OCI-LY7 (cell line): Measurements from ENCODE around the gene DHRS7C. TPM values are rescaled to one million over a fixed set of nuclear protein-coding genes. Genes with fewer than 3 reads are reported as not detected.

Experiments used
- BruUV-seq: library from RNA; stranded (reverse); fragments of 400-500 nt; replicated peaks from 2 replicates; lab custom pipeline; 2021; lab: Mats Ljungman, UMichigan
- CTCF ChIA-PET: fragments of 300-600 bp; sonication (Branson Sonifier 250); formaldehyde crosslinking; loops from one replicate; lab custom pipeline; 2022; ENCODE audit warnings: antibody characterized with exemption; ENCODE audit not compliant: unreplicated experiment; lab: Charles Lee
- POLR2A ChIA-PET: fragments of 300-600 bp; sonication (Branson Sonifier 250); formaldehyde crosslinking; loops from one replicate; lab custom pipeline; 2022; ENCODE audit warnings: antibody characterized with exemption; lab: Charles Lee
- DNase-seq: peaks from one replicate; pipeline ENCODE4 v3.0.0-alpha.2; 2015; ENCODE audit warnings: low spot score
- H2AFZ ChIP-seq: fragments of 200-600 bp; sonication (generic), shearing (Covaris generic); 2 replicates; pipeline ENCODE4 v1.6.1; 2014; ENCODE audit warnings: mild to moderate bottlenecking, antibody characterized with exemption, low read length, moderate library complexity
- H3K27ac ChIP-seq: fragments of 200-600 bp; sonication (generic); 2 replicates; pipeline ENCODE4 v1.5.1; 2014; ENCODE audit warnings: mixed run types, low read depth, mild to moderate bottlenecking, moderate library complexity, low read length, inconsistent platforms; ENCODE audit not compliant: poor library complexity, severe bottlenecking
- H3K36me3 ChIP-seq: fragments of 200-600 bp; sonication (generic); 2 replicates; pipeline ENCODE4 v1.6.1; 2014; ENCODE audit warnings: mild to moderate bottlenecking, antibody characterized with exemption, low read length, moderate library complexity, mixed read lengths; ENCODE audit not compliant: insufficient read depth
- H3K4me1 ChIP-seq: fragments of 200-600 bp; sonication (generic); 2 replicates; pipeline ENCODE4 v1.5.1; 2014; ENCODE audit warnings: mild to moderate bottlenecking, low read length; ENCODE audit not compliant: insufficient read depth, poor library complexity, severe bottlenecking
- H3K4me2 ChIP-seq: fragments of 200-600 bp; sonication (generic); 2 replicates; pipeline ENCODE4 v1.6.1; 2014; ENCODE audit warnings: mild to moderate bottlenecking, low read length
- H3K4me3 ChIP-seq: fragments of 200-600 bp; sonication (generic); 2 replicates; pipeline ENCODE4 v1.5.1; 2014; ENCODE audit warnings: mild to moderate bottlenecking, low read depth, low read length; ENCODE audit not compliant: poor library complexity, severe bottlenecking
- H3K79me2 ChIP-seq: fragments of 200-600 bp; sonication (generic); 2 replicates; pipeline ENCODE4 v1.6.1; 2016; ENCODE audit warnings: low read depth, mild to moderate bottlenecking, low read length, moderate library complexity, mixed read lengths; ENCODE audit not compliant: insufficient read depth
- H3K9me2 ChIP-seq: fragments of 200-600 bp; sonication (generic); 2 replicates; pipeline ENCODE4 v1.6.1; 2016; ENCODE audit warnings: mild to moderate bottlenecking, low read length, mixed read lengths; ENCODE audit not compliant: insufficient read depth
- H3K9me3 ChIP-seq: fragments of 200-600 bp; sonication (generic); 2 replicates; pipeline ENCODE4 v1.6.1; 2014; ENCODE audit warnings: mild to moderate bottlenecking, mixed run types, low read length, mixed read lengths
- H4K20me1 ChIP-seq: fragments of 200-600 bp; sonication (generic); 2 replicates; pipeline ENCODE4 v1.6.1; 2014; ENCODE audit warnings: mild to moderate bottlenecking, antibody characterized with exemption, low read length, moderate library complexity, mixed read lengths; ENCODE audit not compliant: insufficient read depth
- EZH2phosphoT487 ChIP-seq: fragments of 200-600 bp; sonication (generic); IDR thresholded peaks from 2 replicates; pipeline ENCODE4 v1.6.1; 2018; ENCODE audit warnings: low read depth, borderline replicate concordance, mild to moderate bottlenecking, mixed run types, antibody characterized with exemption, low read length, moderate library complexity, mixed read lengths
- intact Hi-C: fragments of 100-400 bp; cut with micrococcal nuclease; formaldehyde crosslinking; loops from one replicate; pipeline ENCODE4 v1.10.0; 2022; ENCODE audit not compliant: unreplicated experiment
- total RNA-seq, 2 experiments: library from RNA; depleted of rRNA in 1 of 2; stranded (reverse); fragments of >200 nt in 1 of 2; shearing (Covaris generic) in 1 of 2; gene quantifications; 2 replicates each; pipeline ENCODE4 v1.2.3, GENCODE V29; 2014 to 2022
- TF ChIP-seq, protein P1 (sequence below): fragments of 200-600 bp; sonication (generic); conservative IDR thresholded peaks from 2 replicates; pipeline ENCODE4 v1.5.1; 2014; ENCODE audit warnings: mild to moderate bottlenecking, antibody characterized with exemption, low read length, moderate library complexity, mixed read lengths

Gene DHRS7C
- total RNA-seq, 2 experiments from 2014 or later, result not detected

DNA sequence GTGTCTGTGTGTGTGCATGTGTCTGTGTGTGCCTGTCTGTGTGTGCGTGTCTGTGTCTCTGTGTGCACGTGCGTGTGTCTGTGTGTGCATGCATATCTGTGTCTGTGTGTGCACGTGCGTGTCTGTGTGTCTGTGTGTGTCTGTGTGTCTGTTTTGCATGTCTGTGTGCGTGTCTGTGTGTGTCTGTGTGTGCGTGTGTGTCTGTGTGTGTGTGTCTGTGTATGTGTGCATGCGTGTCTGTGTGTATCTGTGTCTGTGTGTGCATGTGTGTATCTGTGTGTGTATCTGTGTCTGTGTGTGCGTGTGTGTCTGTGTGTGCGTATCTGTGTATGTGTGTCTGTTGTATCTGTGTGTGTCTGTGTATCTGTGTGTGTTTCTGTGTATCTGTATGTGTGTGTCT is 25.1 kb upstream of the DHRS7C start:
- Histone ChIP-seq H3K4me3 (no peak overlapping the region), H3K4me2 (no peak overlapping the region), H3K27ac (no peak overlapping the region), H3K4me1 (no peaks in the 10 kb centered on the region), H3K9me2 (no peaks in the 10 kb centered on the region), H3K36me3 (no peaks in the 10 kb centered on the region), H3K9me3 (no peaks in the 10 kb centered on the region), H3K79me2 (no peaks in the 10 kb centered on the region), H4K20me1 (no peaks in the 10 kb centered on the region), H2AFZ (no peak overlapping the region)
- POLR2A ChIA-PET, result no interaction called here
- CTCF ChIA-PET, result no interaction called here
- no peak for DNase-seq
- intact Hi-C loops, result no loop called here
- TF ChIP-seq EZH2phosphoT487, result no peak
- TF ChIP-seq, protein P1, sequence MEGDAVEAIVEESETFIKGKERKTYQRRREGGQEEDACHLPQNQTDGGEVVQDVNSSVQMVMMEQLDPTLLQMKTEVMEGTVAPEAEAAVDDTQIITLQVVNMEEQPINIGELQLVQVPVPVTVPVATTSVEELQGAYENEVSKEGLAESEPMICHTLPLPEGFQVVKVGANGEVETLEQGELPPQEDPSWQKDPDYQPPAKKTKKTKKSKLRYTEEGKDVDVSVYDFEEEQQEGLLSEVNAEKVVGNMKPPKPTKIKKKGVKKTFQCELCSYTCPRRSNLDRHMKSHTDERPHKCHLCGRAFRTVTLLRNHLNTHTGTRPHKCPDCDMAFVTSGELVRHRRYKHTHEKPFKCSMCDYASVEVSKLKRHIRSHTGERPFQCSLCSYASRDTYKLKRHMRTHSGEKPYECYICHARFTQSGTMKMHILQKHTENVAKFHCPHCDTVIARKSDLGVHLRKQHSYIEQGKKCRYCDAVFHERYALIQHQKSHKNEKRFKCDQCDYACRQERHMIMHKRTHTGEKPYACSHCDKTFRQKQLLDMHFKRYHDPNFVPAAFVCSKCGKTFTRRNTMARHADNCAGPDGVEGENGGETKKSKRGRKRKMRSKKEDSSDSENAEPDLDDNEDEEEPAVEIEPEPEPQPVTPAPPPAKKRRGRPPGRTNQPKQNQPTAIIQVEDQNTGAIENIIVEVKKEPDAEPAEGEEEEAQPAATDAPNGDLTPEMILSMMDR, result no peak
- BruUV-seq, result no TSS peak

DNA sequence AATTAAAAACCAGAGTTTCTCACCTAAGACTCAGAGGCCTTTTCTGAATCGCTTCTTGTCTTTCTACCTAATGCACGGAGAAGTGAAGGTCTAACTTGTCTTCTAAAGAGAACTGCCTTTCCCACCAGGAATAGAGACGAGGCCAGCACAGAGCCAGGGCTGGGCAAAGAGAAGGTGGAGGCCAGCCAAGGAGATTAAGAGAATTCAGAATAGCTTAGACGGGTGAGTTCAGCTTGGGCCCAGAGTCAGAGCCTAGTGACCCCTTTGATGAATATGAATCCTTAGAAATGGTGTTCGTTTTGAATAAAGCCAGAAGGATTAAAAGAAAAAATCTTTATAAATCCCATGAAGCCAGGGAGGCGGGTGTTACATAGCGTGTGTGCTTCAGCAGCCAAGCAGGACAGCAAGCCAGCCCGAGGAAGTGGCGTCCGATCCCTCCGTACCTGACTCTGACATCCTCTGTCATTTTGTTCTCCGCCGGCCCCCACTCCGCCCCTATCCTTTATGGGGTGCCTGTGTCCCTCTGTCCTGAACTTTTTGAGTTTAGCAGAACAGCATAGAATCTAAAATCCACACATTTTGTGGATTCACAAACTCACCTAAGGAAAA is 23.0 kb upstream of the DHRS7C start:
- CTCF ChIA-PET, result no interaction called here

DNA sequence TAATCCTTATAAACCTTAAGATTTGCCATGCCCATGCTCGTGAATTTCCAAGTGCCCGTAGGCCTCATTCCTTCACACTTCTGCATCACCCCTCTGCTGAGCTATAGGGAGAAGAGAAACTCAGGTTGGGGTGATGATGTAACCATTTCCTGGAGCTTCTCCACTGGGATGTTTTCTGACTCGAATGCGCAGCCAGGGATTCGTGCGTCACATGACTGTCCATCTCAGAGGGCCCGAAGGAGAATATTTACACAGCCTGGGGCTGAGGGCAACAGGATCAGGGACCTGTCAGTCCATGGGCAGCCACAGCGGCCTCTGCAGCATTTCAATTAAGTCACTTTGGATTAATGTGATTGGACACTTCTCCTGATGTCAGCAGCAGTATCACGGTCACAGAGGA is 21.8 kb upstream of the DHRS7C start:
- DNase-seq, result no peak
- Histone ChIP-seq H3K36me3 (no peaks in the 10 kb centered on the region), H2AFZ (no peak overlapping the region), H3K9me2 (no peaks in the 10 kb centered on the region), H3K79me2 (no peaks in the 10 kb centered on the region), H3K27ac (no peak overlapping the region), H3K9me3 (no peaks in the 10 kb centered on the region), H4K20me1 (no peaks in the 10 kb centered on the region), H3K4me1 (no peaks in the 10 kb centered on the region), H3K4me3 (no peak overlapping the region), H3K4me2 (no peak overlapping the region)
- BruUV-seq, result no TSS peak
- ChIA-PET CTCF (no interaction called here), POLR2A (no interaction called here)
- TF ChIP-seq, protein P1, result no peak
- TF ChIP-seq EZH2phosphoT487, result no peak
- intact Hi-C loops, result no loop called here

More for the DNA sequence above, 23.0 kb upstream of the DHRS7C start:
- no peak overlapping the region for H3K27ac ChIP-seq
- no peak overlapping the region for H3K4me3 ChIP-seq
- H3K4me1 ChIP-seq, result no peaks in the 10 kb centered on the region
- no peaks in the 10 kb centered on the region for H3K9me3 ChIP-seq
- no peak for DNase-seq
- TF ChIP-seq, protein P1, result no peak
- no peak for TF ChIP-seq EZH2phosphoT487
- no peaks in the 10 kb centered on the region for H4K20me1 ChIP-seq
- no TSS peak for BruUV-seq
- H2AFZ ChIP-seq, result no peak overlapping the region
- no peaks in the 10 kb centered on the region for H3K9me2 ChIP-seq
- intact Hi-C loops, result no loop called here
- no peak overlapping the region for H3K4me2 ChIP-seq
- no peaks in the 10 kb centered on the region for H3K36me3 ChIP-seq
- POLR2A ChIA-PET, result no interaction called here
- H3K79me2 ChIP-seq, result no peaks in the 10 kb centered on the region
